Measurements from ENCODE around the gene PCNX2. TPM values are rescaled to one million over a fixed set of nuclear protein-coding genes. Genes with fewer than 3 reads are reported as not detected.

Gene PCNX2
- total and polyA plus RNA-seq, 2 donors (not counting 1 experiment from before 2014, with no cell fraction given) = 13.0 to 37.8 TPM

- no peak overlapping the region for H3K9ac ChIP-seq (ENCODE audit: insufficient read depth, low read length)
- H3K9me3 ChIP-seq (ENCODE audit: control insufficient read depth, insufficient read depth, low read depth, low read length) = no peaks in the 10 kb centered on the region
- no peaks in the 10 kb centered on the region for H3K27me3 ChIP-seq (ENCODE audit: control insufficient read depth, insufficient read depth, low read length)
- H3K27ac ChIP-seq (ENCODE audit: insufficient read depth, low read length) = no peak overlapping the region
- no peak overlapping the region for H3K4me2 ChIP-seq (ENCODE audit: extremely low read depth, insufficient read depth, low read length)
- H3K36me3 ChIP-seq (ENCODE audit: control insufficient read depth, insufficient read depth, low read length) = no peaks in the 10 kb centered on the region
- H4K20me1 ChIP-seq (ENCODE audit: control insufficient read depth, extremely low read depth, insufficient read depth, low read length) = no peaks in the 10 kb centered on the region
- H3K4me3 ChIP-seq (replicated peaks in 1 of 4; ENCODE audit: control extremely low read depth in 1 of 4, insufficient read depth in 1 of 4, low read depth in 3 of 4, low read length in 4 of 4) = no peak overlapping the region
- H3K4me1 ChIP-seq (ENCODE audit: control insufficient read depth, extremely low read depth, insufficient read depth, low read length) = no peaks in the 10 kb centered on the region
- H3K79me2 ChIP-seq (ENCODE audit: control insufficient read depth, insufficient read depth, low read length) = no peaks in the 10 kb centered on the region
- no peak overlapping the region for H2AFZ ChIP-seq (ENCODE audit: low read length)
- no peak for TF ChIP-seq EZH2 (IDR thresholded peaks at IDR 0.05; ENCODE audit: low read length, missing control alignments)
- TF ChIP-seq, protein P1, sequence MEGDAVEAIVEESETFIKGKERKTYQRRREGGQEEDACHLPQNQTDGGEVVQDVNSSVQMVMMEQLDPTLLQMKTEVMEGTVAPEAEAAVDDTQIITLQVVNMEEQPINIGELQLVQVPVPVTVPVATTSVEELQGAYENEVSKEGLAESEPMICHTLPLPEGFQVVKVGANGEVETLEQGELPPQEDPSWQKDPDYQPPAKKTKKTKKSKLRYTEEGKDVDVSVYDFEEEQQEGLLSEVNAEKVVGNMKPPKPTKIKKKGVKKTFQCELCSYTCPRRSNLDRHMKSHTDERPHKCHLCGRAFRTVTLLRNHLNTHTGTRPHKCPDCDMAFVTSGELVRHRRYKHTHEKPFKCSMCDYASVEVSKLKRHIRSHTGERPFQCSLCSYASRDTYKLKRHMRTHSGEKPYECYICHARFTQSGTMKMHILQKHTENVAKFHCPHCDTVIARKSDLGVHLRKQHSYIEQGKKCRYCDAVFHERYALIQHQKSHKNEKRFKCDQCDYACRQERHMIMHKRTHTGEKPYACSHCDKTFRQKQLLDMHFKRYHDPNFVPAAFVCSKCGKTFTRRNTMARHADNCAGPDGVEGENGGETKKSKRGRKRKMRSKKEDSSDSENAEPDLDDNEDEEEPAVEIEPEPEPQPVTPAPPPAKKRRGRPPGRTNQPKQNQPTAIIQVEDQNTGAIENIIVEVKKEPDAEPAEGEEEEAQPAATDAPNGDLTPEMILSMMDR (conservative IDR thresholded peaks at IDR 0.05 in 1 of 2, IDR thresholded peaks at IDR 0.05 in 1 of 2; ENCODE audit: low read depth in 1 of 2, low read length in 2 of 2) = no peak
- no peak for DNase-seq (ENCODE audit: low read depth in 2 of 2)
Measured at GRCh38 chr1:232985882-232986526, 309.5 kb downstream of the PCNX2 start.

- DNase-seq (ENCODE audit: low read depth in 2 of 2) = no peak
- no peak overlapping the region for H3K4me2 ChIP-seq (ENCODE audit: extremely low read depth, insufficient read depth, low read length)
Measured at GRCh38 chr1:232984577-232985425, 310.7 kb downstream of the PCNX2 start.

More at GRCh38 chr1:232984577-232985425, 310.7 kb downstream of the PCNX2 start:
- H3K9ac ChIP-seq (ENCODE audit: insufficient read depth, low read length) = no peak overlapping the region
- no peak overlapping the region for H3K4me3 ChIP-seq (replicated peaks in 1 of 4; ENCODE audit: control extremely low read depth in 1 of 4, insufficient read depth in 1 of 4, low read depth in 3 of 4, low read length in 4 of 4)
- TF ChIP-seq, protein P1 (conservative IDR thresholded peaks at IDR 0.05 in 1 of 2, IDR thresholded peaks at IDR 0.05 in 1 of 2; ENCODE audit: low read depth in 1 of 2, low read length in 2 of 2) = no peak
- TF ChIP-seq EZH2 (IDR thresholded peaks at IDR 0.05; ENCODE audit: low read length, missing control alignments) = no peak
- no peaks in the 10 kb centered on the region for H3K4me1 ChIP-seq (ENCODE audit: control insufficient read depth, extremely low read depth, insufficient read depth, low read length)
- no peaks in the 10 kb centered on the region for H4K20me1 ChIP-seq (ENCODE audit: control insufficient read depth, extremely low read depth, insufficient read depth, low read length)
- H3K27ac ChIP-seq (ENCODE audit: insufficient read depth, low read length) = no peak overlapping the region
- H2AFZ ChIP-seq (ENCODE audit: low read length) = no peak overlapping the region
- no peaks in the 10 kb centered on the region for H3K9me3 ChIP-seq (ENCODE audit: control insufficient read depth, insufficient read depth, low read depth, low read length)
- no peaks in the 10 kb centered on the region for H3K27me3 ChIP-seq (ENCODE audit: control insufficient read depth, insufficient read depth, low read length)
- H3K36me3 ChIP-seq (ENCODE audit: control insufficient read depth, insufficient read depth, low read length) = no peaks in the 10 kb centered on the region
- no peaks in the 10 kb centered on the region for H3K79me2 ChIP-seq (ENCODE audit: control insufficient read depth, insufficient read depth, low read length)
